ENCODE results near the gene RBM6. TPM values are rescaled to one million over a fixed set of nuclear protein-coding genes. Genes with fewer than 3 reads are reported as not detected.

The RBM6 gene
- total and polyA plus RNA-seq, 2 of the 4 experiments (the other 2 are of a cell fraction), result 38.5 to 64.6 TPM

DNA sequence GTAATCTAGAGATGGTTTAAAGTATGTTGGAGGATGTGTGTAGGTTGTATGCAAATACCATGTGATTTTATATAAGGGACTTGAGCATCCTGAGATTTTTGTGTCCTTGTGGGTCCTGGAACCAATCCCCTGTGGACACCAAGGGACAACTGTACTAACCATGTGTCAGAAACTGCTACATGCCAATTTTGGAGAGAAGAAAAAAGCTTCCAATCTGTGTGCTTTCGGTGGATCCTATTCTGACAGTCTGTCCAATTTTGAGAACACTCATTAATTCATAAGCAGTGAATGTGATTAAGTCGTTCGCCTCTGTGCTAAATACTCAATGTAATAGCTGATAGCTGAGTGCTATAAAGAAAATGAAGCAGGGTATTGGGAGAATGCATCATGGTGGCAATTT, 61.6 kb downstream of the RBM6 start:
- Histone ChIP-seq H3K9ac (ENCODE audit: low read depth, low read length) (no peak overlapping the region), H3K14ac (replicated peaks; ENCODE audit: low read depth, low read length) (no peak overlapping the region), H4K8ac (ENCODE audit: low read depth in 2 of 2, low read length in 2 of 2) (no peak overlapping the region), H3K27me3 (ENCODE audit: control insufficient read depth, insufficient read depth, low read length) (no peaks in the 10 kb centered on the region), H3K27ac (ENCODE audit: insufficient read depth, low read length) (no peak overlapping the region), H3K36me3 (ENCODE audit: control insufficient read depth, insufficient read depth, low read length) (peaks cover 11% of the 10 kb centered on the region), H2BK15ac (ENCODE audit: low read depth, low read length) (no peak overlapping the region), H4K20me1 (ENCODE audit: insufficient read depth, low read length) (peaks cover 12% of the 10 kb centered on the region; the same call in 1 of the 2 replicates), H3K79me1 (ENCODE audit: low read depth in 1 of 2, low read length in 2 of 2) (peaks cover 20 to 62% of the 10 kb centered on the region in 2 experiments), H3K56ac (ENCODE audit: extremely low read depth, insufficient read depth, low read length) (no peak overlapping the region), H3K4ac (ENCODE audit: low read depth, low read length) (no peak overlapping the region), H2BK20ac (ENCODE audit: low read depth, low read length) (no peak overlapping the region), H3K4me2 (ENCODE audit: low read depth, low read length) (no peak overlapping the region), H4K5ac (ENCODE audit: low read depth, low read length) (no peak overlapping the region), H3K18ac (ENCODE audit: low read depth, low read length) (no peak overlapping the region), H3K9me3 (ENCODE audit: control insufficient read depth, insufficient read depth, low read length) (no peaks in the 10 kb centered on the region), H3K9me1 (ENCODE audit: insufficient read depth, low read length) (peaks cover 2% of the 10 kb centered on the region; the same call in 1 of the 2 replicates), H3K4me1 (ENCODE audit: control insufficient read depth, insufficient read depth, low read length) (no peaks in the 10 kb centered on the region), H3K4me3 (ENCODE audit: insufficient read depth, low read depth, low read length) (no peak overlapping the region), H2AFZ (replicated peaks; ENCODE audit: low read length, poor library complexity) (no peak overlapping the region), H2AK5ac (ENCODE audit: low read depth, low read length) (no peak overlapping the region), H2BK5ac (ENCODE audit: low read depth, low read length, poor library complexity, severe bottlenecking) (no peak overlapping the region), H2AK9ac (replicated peaks; ENCODE audit: low read depth, low read length, poor library complexity) (no peak overlapping the region), H3K23ac (ENCODE audit: low read depth, low read length) (no peak overlapping the region), H2BK120ac (ENCODE audit: low read depth, low read length) (no peak overlapping the region), H4K91ac (ENCODE audit: insufficient read depth, low read depth, low read length) (no peak overlapping the region)
- DNase-seq (no peak), ATAC-seq (ENCODE audit: low read depth) (no peak)
- dilution Hi-C loops (cut with HindIII; ENCODE audit: low sequenced_read_pairs, unreplicated experiment), result no loop called here
- intact Hi-C loops (cut with micrococcal nuclease), result no loop called here
- POLR2A ChIA-PET (ENCODE audit: unreplicated experiment), result no interaction called here
- no CpG with 5 or more reads among the region's 3 CpGs for WGBS, 2 experiments (ENCODE audit: extremely low coverage in 2 of 2, insufficient read length in 1 of 2)
- CTCF ChIA-PET, result no interaction called here
- BruUV-seq (replicated peaks), result no TSS peak
- TF ChIP-seq RCOR1 (IDR thresholded peaks at IDR 0.05; ENCODE audit: insufficient replicate concordance, low read length) (no peak), POLR2A (IDR thresholded peaks at IDR 0.05; ENCODE audit: low read depth, low read length) (no peak), FOS (IDR thresholded peaks at IDR 0.05; ENCODE audit: low read depth, low read length) (no peak), MXI1 (IDR thresholded peaks at IDR 0.05; ENCODE audit: borderline replicate concordance, low read depth, low read length) (no peak), CEBPB (IDR thresholded peaks at IDR 0.05; ENCODE audit: low read depth, low read length) (no peak), RFX5 (IDR thresholded peaks at IDR 0.05; ENCODE audit: low read depth, low read length) (no peak), CHD1 (IDR thresholded peaks at IDR 0.05; ENCODE audit: low read depth, low read length) (no peak), NFE2L2 (IDR thresholded peaks at IDR 0.05; ENCODE audit: low read depth, low read length) (no peak), BHLHE40 (IDR thresholded peaks at IDR 0.05; ENCODE audit: low read depth, low read length) (no peak), MAZ (IDR thresholded peaks at IDR 0.05; ENCODE audit: borderline replicate concordance, low read depth, low read length) (no peak), SMC3 (IDR thresholded peaks at IDR 0.05; ENCODE audit: low read depth, low read length) (no peak), MAFK (IDR thresholded peaks at IDR 0.05; ENCODE audit: low read depth, low read length) (no peak), RAD21 (IDR thresholded peaks at IDR 0.05; ENCODE audit: low read length) (no peak)
- TF ChIP-seq, protein P1, sequence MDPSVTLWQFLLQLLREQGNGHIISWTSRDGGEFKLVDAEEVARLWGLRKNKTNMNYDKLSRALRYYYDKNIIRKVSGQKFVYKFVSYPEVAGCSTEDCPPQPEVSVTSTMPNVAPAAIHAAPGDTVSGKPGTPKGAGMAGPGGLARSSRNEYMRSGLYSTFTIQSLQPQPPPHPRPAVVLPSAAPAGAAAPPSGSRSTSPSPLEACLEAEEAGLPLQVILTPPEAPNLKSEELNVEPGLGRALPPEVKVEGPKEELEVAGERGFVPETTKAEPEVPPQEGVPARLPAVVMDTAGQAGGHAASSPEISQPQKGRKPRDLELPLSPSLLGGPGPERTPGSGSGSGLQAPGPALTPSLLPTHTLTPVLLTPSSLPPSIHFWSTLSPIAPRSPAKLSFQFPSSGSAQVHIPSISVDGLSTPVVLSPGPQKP (IDR thresholded peaks at IDR 0.05; ENCODE audit: borderline replicate concordance, low read depth, low read length), result no peak
- TF ChIP-seq, protein P2, sequence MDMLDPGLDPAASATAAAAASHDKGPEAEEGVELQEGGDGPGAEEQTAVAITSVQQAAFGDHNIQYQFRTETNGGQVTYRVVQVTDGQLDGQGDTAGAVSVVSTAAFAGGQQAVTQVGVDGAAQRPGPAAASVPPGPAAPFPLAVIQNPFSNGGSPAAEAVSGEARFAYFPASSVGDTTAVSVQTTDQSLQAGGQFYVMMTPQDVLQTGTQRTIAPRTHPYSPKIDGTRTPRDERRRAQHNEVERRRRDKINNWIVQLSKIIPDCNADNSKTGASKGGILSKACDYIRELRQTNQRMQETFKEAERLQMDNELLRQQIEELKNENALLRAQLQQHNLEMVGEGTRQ (IDR thresholded peaks at IDR 0.05; ENCODE audit: low read depth, low read length), result no peak
- TF ChIP-seq, protein P3, sequence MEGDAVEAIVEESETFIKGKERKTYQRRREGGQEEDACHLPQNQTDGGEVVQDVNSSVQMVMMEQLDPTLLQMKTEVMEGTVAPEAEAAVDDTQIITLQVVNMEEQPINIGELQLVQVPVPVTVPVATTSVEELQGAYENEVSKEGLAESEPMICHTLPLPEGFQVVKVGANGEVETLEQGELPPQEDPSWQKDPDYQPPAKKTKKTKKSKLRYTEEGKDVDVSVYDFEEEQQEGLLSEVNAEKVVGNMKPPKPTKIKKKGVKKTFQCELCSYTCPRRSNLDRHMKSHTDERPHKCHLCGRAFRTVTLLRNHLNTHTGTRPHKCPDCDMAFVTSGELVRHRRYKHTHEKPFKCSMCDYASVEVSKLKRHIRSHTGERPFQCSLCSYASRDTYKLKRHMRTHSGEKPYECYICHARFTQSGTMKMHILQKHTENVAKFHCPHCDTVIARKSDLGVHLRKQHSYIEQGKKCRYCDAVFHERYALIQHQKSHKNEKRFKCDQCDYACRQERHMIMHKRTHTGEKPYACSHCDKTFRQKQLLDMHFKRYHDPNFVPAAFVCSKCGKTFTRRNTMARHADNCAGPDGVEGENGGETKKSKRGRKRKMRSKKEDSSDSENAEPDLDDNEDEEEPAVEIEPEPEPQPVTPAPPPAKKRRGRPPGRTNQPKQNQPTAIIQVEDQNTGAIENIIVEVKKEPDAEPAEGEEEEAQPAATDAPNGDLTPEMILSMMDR (conservative IDR thresholded peaks at IDR 0.05; ENCODE audit: low read depth, low read length), result no peak
- in situ Hi-C loops (cut with MboI; ENCODE audit: low sequenced_read_pairs), result no loop called here
